ENCODE results near the gene GUCY1B1. TPM values are rescaled to one million over a fixed set of nuclear protein-coding genes. Genes with fewer than 3 reads are reported as not detected.

The GUCY1B1 gene
- total RNA-seq, 1 experiment from 2014 or later = not detected

DNA sequence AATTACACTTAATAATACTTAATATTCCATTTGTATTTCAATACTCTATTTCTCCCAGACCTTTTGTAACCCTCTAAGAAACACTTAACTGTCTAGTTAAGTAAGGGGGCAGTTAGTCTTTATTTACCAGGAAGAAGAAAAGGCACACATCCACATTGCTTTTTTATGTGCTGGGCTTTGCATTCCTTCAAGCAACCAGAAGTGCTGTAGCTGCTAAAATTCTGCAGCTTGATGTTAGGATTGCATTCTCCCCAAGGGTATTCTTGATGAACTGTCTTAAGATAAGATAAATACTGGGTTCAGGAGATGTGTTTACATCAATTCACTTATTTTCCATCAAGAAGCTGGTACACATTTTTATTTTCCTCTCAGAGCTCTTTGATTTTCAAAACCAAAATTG lies 83.3 kb downstream of the GUCY1B1 start:
- no TSS peak for BruUV-seq (replicated peaks)
- intact Hi-C loops (cut with micrococcal nuclease; ENCODE audit: unreplicated experiment) = no loop called here
- TF ChIP-seq, protein P1, sequence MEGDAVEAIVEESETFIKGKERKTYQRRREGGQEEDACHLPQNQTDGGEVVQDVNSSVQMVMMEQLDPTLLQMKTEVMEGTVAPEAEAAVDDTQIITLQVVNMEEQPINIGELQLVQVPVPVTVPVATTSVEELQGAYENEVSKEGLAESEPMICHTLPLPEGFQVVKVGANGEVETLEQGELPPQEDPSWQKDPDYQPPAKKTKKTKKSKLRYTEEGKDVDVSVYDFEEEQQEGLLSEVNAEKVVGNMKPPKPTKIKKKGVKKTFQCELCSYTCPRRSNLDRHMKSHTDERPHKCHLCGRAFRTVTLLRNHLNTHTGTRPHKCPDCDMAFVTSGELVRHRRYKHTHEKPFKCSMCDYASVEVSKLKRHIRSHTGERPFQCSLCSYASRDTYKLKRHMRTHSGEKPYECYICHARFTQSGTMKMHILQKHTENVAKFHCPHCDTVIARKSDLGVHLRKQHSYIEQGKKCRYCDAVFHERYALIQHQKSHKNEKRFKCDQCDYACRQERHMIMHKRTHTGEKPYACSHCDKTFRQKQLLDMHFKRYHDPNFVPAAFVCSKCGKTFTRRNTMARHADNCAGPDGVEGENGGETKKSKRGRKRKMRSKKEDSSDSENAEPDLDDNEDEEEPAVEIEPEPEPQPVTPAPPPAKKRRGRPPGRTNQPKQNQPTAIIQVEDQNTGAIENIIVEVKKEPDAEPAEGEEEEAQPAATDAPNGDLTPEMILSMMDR (IDR thresholded peaks at IDR 0.05; ENCODE audit: insufficient read depth in 1 of 2, low read depth in 1 of 2, low read length in 1 of 2, severe bottlenecking in 1 of 2, unreplicated experiment in 1 of 2) = no peak
- Histone ChIP-seq H3K4me1 (peaks cover 5% of the 10 kb centered on the region; the same call in 1 of the 2 replicates), H3K4me3 (ENCODE audit: low read depth, low read length) (no peak overlapping the region), H3K9me3 (peaks cover 5% of the 10 kb centered on the region), H3K27me3 (replicated peaks; ENCODE audit: control insufficient read depth, insufficient read depth, low read length) (no peaks in the 10 kb centered on the region), H3K36me3 (ENCODE audit: control insufficient read depth, insufficient read depth, low read length) (no peaks in the 10 kb centered on the region)
- H3K9me3 Mint-ChIP-seq (ENCODE audit: unreplicated experiment) = no peaks in the 10 kb centered on the region
- H3K4me1 Mint-ChIP-seq (ENCODE audit: low read depth, unreplicated experiment) = peaks cover 9% of the 10 kb centered on the region
- no peak overlapping the region for H3K4me3 Mint-ChIP-seq (ENCODE audit: unreplicated experiment)
- no peaks in the 10 kb centered on the region for H3K36me3 Mint-ChIP-seq (ENCODE audit: insufficient read depth, unreplicated experiment)
- DNase-seq = no peak
- no peaks in the 10 kb centered on the region for H3K27me3 Mint-ChIP-seq (ENCODE audit: insufficient read depth, unreplicated experiment)
- no peak overlapping the region for H3K27ac Mint-ChIP-seq (ENCODE audit: unreplicated experiment)
- ChIA-PET CTCF (no interaction called here), POLR2A (no interaction called here)

DNA sequence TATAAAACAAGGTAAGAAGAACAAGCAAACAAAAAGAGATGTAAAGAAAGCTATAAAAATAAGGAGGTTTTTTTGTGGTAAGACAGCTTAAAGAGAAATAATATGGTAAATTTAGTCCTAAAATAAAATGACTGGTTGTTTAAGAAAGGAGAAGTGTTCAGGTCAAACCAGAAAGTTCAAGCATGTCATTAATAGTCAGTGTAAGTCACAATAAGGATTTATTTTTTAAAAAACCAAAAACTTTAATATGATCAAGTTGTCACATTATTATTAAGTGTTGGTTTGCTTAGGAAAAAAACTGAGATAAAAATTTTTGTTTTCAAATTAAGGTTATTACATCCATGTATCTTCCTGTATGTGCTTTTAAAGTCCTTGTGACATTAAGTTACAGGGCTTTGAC lies 88.1 kb downstream of the GUCY1B1 start:
- POLR2A ChIA-PET = no interaction called here
- Mint-ChIP-seq H3K36me3 (ENCODE audit: insufficient read depth, unreplicated experiment) (no peaks in the 10 kb centered on the region), H3K27ac (ENCODE audit: unreplicated experiment) (no peak overlapping the region), H3K4me1 (ENCODE audit: low read depth, unreplicated experiment) (no peaks in the 10 kb centered on the region), H3K4me3 (ENCODE audit: unreplicated experiment) (no peak overlapping the region), H3K9me3 (ENCODE audit: unreplicated experiment) (peaks cover 15% of the 10 kb centered on the region), H3K27me3 (ENCODE audit: insufficient read depth, unreplicated experiment) (no peaks in the 10 kb centered on the region)
- CTCF ChIA-PET = no interaction called here
- intact Hi-C loops (cut with micrococcal nuclease; ENCODE audit: unreplicated experiment) = no loop called here
- Histone ChIP-seq H3K4me1 (no peaks in the 10 kb centered on the region), H3K36me3 (ENCODE audit: control insufficient read depth, insufficient read depth, low read length) (no peaks in the 10 kb centered on the region), H3K4me3 (ENCODE audit: low read depth, low read length) (no peak overlapping the region), H3K27me3 (replicated peaks; ENCODE audit: control insufficient read depth, insufficient read depth, low read length) (no peaks in the 10 kb centered on the region), H3K9me3 (peaks cover 8% of the 10 kb centered on the region)
- BruUV-seq (replicated peaks) = no TSS peak
- TF ChIP-seq, protein P1 (IDR thresholded peaks at IDR 0.05; ENCODE audit: insufficient read depth in 1 of 2, low read depth in 1 of 2, low read length in 1 of 2, severe bottlenecking in 1 of 2, unreplicated experiment in 1 of 2) = no peak
- DNase-seq = no peak

DNA sequence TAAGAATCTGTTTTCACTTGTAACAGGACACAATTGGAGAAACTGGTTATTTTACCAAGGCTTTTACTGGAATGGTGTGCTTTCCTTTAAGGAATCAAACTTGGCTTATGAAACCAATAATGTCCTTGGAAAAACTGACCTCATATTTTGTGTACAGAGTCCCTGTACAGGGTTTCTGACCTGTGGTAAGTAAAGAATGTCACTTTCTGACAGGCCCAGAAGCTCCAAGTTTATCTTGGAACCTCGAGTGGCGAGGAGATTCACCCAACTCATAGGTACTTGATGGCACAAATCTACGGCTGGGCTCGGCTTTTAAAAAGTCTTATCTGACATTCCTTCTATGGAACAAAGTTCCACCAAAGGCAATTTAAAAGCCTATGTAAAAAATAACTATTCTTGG lies 90.2 kb downstream of the GUCY1B1 start:
- Mint-ChIP-seq H3K4me1 (ENCODE audit: low read depth, unreplicated experiment) (no peaks in the 10 kb centered on the region), H3K36me3 (ENCODE audit: insufficient read depth, unreplicated experiment) (no peaks in the 10 kb centered on the region), H3K27me3 (ENCODE audit: insufficient read depth, unreplicated experiment) (no peaks in the 10 kb centered on the region), H3K9me3 (ENCODE audit: unreplicated experiment) (peaks cover 15% of the 10 kb centered on the region), H3K27ac (ENCODE audit: unreplicated experiment) (no peak overlapping the region), H3K4me3 (ENCODE audit: unreplicated experiment) (no peak overlapping the region)
- Histone ChIP-seq H3K36me3 (ENCODE audit: control insufficient read depth, insufficient read depth, low read length) (no peaks in the 10 kb centered on the region), H3K9me3 (peaks cover 8% of the 10 kb centered on the region), H3K4me1 (no peaks in the 10 kb centered on the region), H3K27me3 (replicated peaks; ENCODE audit: control insufficient read depth, insufficient read depth, low read length) (no peaks in the 10 kb centered on the region), H3K4me3 (ENCODE audit: low read depth, low read length) (no peak overlapping the region)
- ChIA-PET POLR2A (no interaction called here), CTCF (no interaction called here)
- TF ChIP-seq, protein P1 (IDR thresholded peaks at IDR 0.05; ENCODE audit: insufficient read depth in 1 of 2, low read depth in 1 of 2, low read length in 1 of 2, severe bottlenecking in 1 of 2, unreplicated experiment in 1 of 2) = no peak
- no peak for DNase-seq
- BruUV-seq (replicated peaks) = no TSS peak
- intact Hi-C loops (cut with micrococcal nuclease; ENCODE audit: unreplicated experiment) = no loop called here
